Raji (cell line): ENCODE data around the gene SNX13.

Experiments used
- POLR2A ChIP-seq: IDR thresholded peaks from 2 replicates; pipeline ENCODE4 v1.6.1; 2011; ENCODE audit warnings: low read depth, low read length, control low read depth; ENCODE audit not compliant: insufficient read depth

Gene SNX13

GRCh38 chr7:17907014-17907413 lies 33.3 kb downstream of the SNX13 start:
- TF ChIP-seq POLR2A, result no peak

GRCh38 chr7:17903337-17903736 lies 37.0 kb downstream of the SNX13 start:
- no peak for TF ChIP-seq POLR2A

- TF ChIP-seq POLR2A, result no peak
These were observed 37.7 kb downstream of the SNX13 start for GRCh38 chr7:17902599-17902998.

GRCh38 chr7:17900464-17900863 lies 39.8 kb downstream of the SNX13 start:
- TF ChIP-seq POLR2A, result no peak

- no peak for TF ChIP-seq POLR2A
These were observed 42.2 kb downstream of the SNX13 start for GRCh38 chr7:17898111-17898510.

- no peak for TF ChIP-seq POLR2A
These were observed 53.0 kb downstream of the SNX13 start for GRCh38 chr7:17887286-17887685.

GRCh38 chr7:17882685-17883084 lies 57.6 kb downstream of the SNX13 start:
- no peak for TF ChIP-seq POLR2A

GRCh38 chr7:17879075-17879661 lies 61.1 kb downstream of the SNX13 start:
- no peak for TF ChIP-seq POLR2A

GRCh38 chr7:17878627-17879026 lies 61.7 kb downstream of the SNX13 start:
- no peak for TF ChIP-seq POLR2A

GRCh38 chr7:17871815-17872533 lies 68.3 kb downstream of the SNX13 start:
- no peak for TF ChIP-seq POLR2A

GRCh38 chr7:17870406-17870805 lies 69.9 kb downstream of the SNX13 start:
- no peak for TF ChIP-seq POLR2A

GRCh38 chr7:17863809-17864143 lies 76.5 kb downstream of the SNX13 start:
- no peak for TF ChIP-seq POLR2A

GRCh38 chr7:17863095-17863808 lies 77.0 kb downstream of the SNX13 start:
- TF ChIP-seq POLR2A, result no peak

GRCh38 chr7:17856251-17856650 lies 84.0 kb downstream of the SNX13 start:
- TF ChIP-seq POLR2A, result no peak

GRCh38 chr7:17855202-17855601 lies 85.1 kb downstream of the SNX13 start:
- TF ChIP-seq POLR2A, result no peak
